GM23338 (cell line): ENCODE data around the gene NRCAM. TPM values are rescaled to one million over a fixed set of nuclear protein-coding genes. Genes with fewer than 3 reads are reported as not detected.

Source experiments
- ATAC-seq: fragments of 200-7000 bp; cut with Tn5 transposase; 3 replicates; pipeline ENCODE4 v1.9.1; 2020
- DNase-seq: peaks from one replicate; pipeline ENCODE4 v3.0.0-alpha.2; 2015; ENCODE audit warnings: low spot score
- H2AFZ ChIP-seq: fragments of 200-600 bp; sonication (generic); 2 replicates; pipeline ENCODE4 v1.8.0; 2016; ENCODE audit warnings: antibody characterized with exemption, mild to moderate bottlenecking, moderate library complexity
- H3F3A ChIP-seq: fragments of 200-600 bp; sonication (generic); replicated peaks from 2 replicates; pipeline ENCODE4 v1.8.0; 2017; ENCODE audit warnings: antibody characterized with exemption, mixed run types, low read depth
- H3K27ac ChIP-seq: fragments of 200-600 bp; sonication (generic); 2 replicates; pipeline ENCODE4 v1.6.1; 2016; ENCODE audit warnings: low read depth
- H3K27me3 ChIP-seq: fragments of 200-600 bp; sonication (generic); 2 replicates; pipeline ENCODE4 v1.8.0; 2016; ENCODE audit warnings: mild to moderate bottlenecking, mixed run types, moderate library complexity; ENCODE audit not compliant: insufficient read depth
- H3K36me3 ChIP-seq: fragments of 200-600 bp; sonication (generic); 2 replicates; pipeline ENCODE4 v1.8.0; 2016; ENCODE audit warnings: mild to moderate bottlenecking; ENCODE audit not compliant: insufficient read depth
- H3K4me1 ChIP-seq: fragments of 200-600 bp; sonication (generic); 2 replicates; pipeline ENCODE4 v1.8.0; 2016; ENCODE audit warnings: mild to moderate bottlenecking, moderate library complexity; ENCODE audit not compliant: insufficient read depth
- H3K4me2 ChIP-seq: fragments of 200-600 bp; sonication (generic); 2 replicates; pipeline ENCODE4 v1.7.1; 2017; ENCODE audit warnings: mixed run types
- H3K4me3 ChIP-seq: fragments of 200-600 bp; sonication (generic); 2 replicates; pipeline ENCODE4 v1.6.1; 2016; ENCODE audit warnings: mixed run types
- H3K79me2 ChIP-seq: fragments of 200-600 bp; sonication (generic); replicated peaks from 2 replicates; pipeline ENCODE4 v1.8.0; 2017; ENCODE audit warnings: mild to moderate bottlenecking; ENCODE audit not compliant: insufficient read depth
- H3K9me2 ChIP-seq: fragments of 200-600 bp; sonication (generic); 2 replicates; pipeline ENCODE4 v1.8.0; 2017; ENCODE audit not compliant: insufficient read depth
- H4K20me1 ChIP-seq: fragments of 200-600 bp; sonication (generic); replicated peaks from 2 replicates; pipeline ENCODE4 v1.8.0; 2017; ENCODE audit warnings: mild to moderate bottlenecking; ENCODE audit not compliant: insufficient read depth
- H3K27ac Mint-ChIP-seq: 2 replicates; pipeline ENCODE4 v1.8.0; 2020; ENCODE audit warnings: inconsistent platforms, mild to moderate bottlenecking, moderate library complexity, mixed read lengths
- H3K27me3 Mint-ChIP-seq: 3 replicates; pipeline ENCODE4 v1.8.0; 2022; ENCODE audit warnings: low read depth, mild to moderate bottlenecking, moderate library complexity, mixed read lengths, inconsistent platforms; ENCODE audit not compliant: insufficient read depth, poor library complexity
- H3K36me3 Mint-ChIP-seq: 3 replicates; pipeline ENCODE4 v1.8.0; 2021; ENCODE audit warnings: low read depth, mild to moderate bottlenecking, inconsistent platforms, moderate library complexity, mixed read lengths
- H3K4me1 Mint-ChIP-seq: 3 replicates; pipeline ENCODE4 v1.8.0; 2020; ENCODE audit warnings: mild to moderate bottlenecking, inconsistent platforms, mixed read lengths
- H3K4me3 Mint-ChIP-seq: 3 replicates; pipeline ENCODE4 v1.8.0; 2021; ENCODE audit warnings: moderate library complexity, mild to moderate bottlenecking, inconsistent platforms, mixed read lengths
- H3K9me3 Mint-ChIP-seq: 3 replicates; pipeline ENCODE4 v1.8.0; 2020; ENCODE audit warnings: moderate library complexity, mild to moderate bottlenecking, inconsistent platforms, mixed read lengths
- CREB1 ChIP-seq: fragments of 250-450 bp; sonication (Bioruptor Pico); IDR thresholded peaks from 2 replicates; pipeline ENCODE4 v1.5.0; 2020; ENCODE audit warnings: low read depth, mild to moderate bottlenecking, moderate library complexity
- EZH2 ChIP-seq: fragments of 200-600 bp; sonication (generic); IDR thresholded peaks from one replicate; pipeline ENCODE4 v1.8.0; 2017; ENCODE audit warnings: antibody characterized with exemption, mild to moderate bottlenecking, low read depth; ENCODE audit not compliant: unreplicated experiment
- JUNB ChIP-seq: IDR thresholded peaks from one replicate; pipeline ENCODE4 v1.6.1; 2016; ENCODE audit warnings: antibody characterized with exemption; ENCODE audit not compliant: unreplicated experiment
- NANOG ChIP-seq: IDR thresholded peaks from 2 replicates; pipeline ENCODE4 v1.6.1; 2016; ENCODE audit warnings: antibody characterized with exemption, borderline replicate concordance
- STAT1 ChIP-seq: IDR thresholded peaks from one replicate; pipeline ENCODE4 v1.6.1; 2016; ENCODE audit warnings: antibody characterized with exemption; ENCODE audit not compliant: unreplicated experiment
- ZNF114 ChIP-seq: fragments of 250-450 bp; sonication (Bioruptor Pico); IDR thresholded peaks from 2 replicates; pipeline ENCODE4 v1.5.0; 2020; ENCODE audit warnings: mild to moderate bottlenecking, moderate library complexity
- ZNF331 ChIP-seq: fragments of 250-450 bp; sonication (Bioruptor Pico); IDR thresholded peaks from 2 replicates; pipeline ENCODE4 v1.5.0; 2020; ENCODE audit warnings: low read depth, mild to moderate bottlenecking, moderate library complexity
- polyA plus RNA-seq: library from polyadenylated mRNA; unstranded; fragments of >200 nt; fragmentation: Nextera tagmentation; extraction: Ambion mirVana; gene quantifications from 2 replicates; pipeline ENCODE4 v1.2.1, GENCODE V29; 2016
- total RNA-seq: library from RNA; depleted of rRNA; stranded (reverse); fragments of >200 nt; shearing (Covaris generic); gene quantifications from 2 replicates; pipeline ENCODE4 v1.2.3, GENCODE V29; 2014
- TF ChIP-seq, protein P1 (sequence below): IDR thresholded peaks from 2 replicates; pipeline ENCODE4 v1.6.1; 2016; ENCODE audit warnings: antibody characterized with exemption
- TF ChIP-seq, protein P2 (sequence below): fragments of 250-450 bp; sonication (Bioruptor Pico); IDR thresholded peaks from 2 replicates; pipeline ENCODE4 v1.5.0; 2020; ENCODE audit warnings: mild to moderate bottlenecking, moderate library complexity
- TF ChIP-seq, protein P3 (sequence below): IDR thresholded peaks from one replicate; pipeline ENCODE4 v1.6.1; 2018; ENCODE audit warnings: antibody characterized with exemption; ENCODE audit not compliant: unreplicated experiment

The NRCAM gene
- total and polyA plus RNA-seq, 2 experiments from 2014 or later = 2.5 to 6.8 TPM

DNA sequence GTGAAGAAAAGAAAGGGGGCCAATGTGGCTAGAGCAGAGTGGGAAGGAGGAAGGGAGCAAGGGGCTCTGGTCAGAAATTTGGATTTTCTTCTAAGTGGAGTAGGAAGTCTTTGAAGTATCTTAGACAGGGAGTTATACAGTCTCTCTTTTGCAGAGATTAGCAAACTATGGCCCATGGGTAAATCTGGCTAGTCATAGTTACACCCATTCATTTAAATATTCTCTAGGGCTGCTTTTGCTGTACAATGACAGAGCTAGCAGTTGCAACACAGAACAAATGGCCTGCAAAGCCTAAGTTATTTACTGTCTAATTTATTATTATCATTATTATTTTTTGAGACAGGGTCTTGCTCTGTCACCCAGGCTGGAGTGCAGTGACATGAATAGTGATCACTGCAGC, 315.6 kb downstream of the NRCAM start (continued):
- TF ChIP-seq STAT1 = no peak

DNA sequence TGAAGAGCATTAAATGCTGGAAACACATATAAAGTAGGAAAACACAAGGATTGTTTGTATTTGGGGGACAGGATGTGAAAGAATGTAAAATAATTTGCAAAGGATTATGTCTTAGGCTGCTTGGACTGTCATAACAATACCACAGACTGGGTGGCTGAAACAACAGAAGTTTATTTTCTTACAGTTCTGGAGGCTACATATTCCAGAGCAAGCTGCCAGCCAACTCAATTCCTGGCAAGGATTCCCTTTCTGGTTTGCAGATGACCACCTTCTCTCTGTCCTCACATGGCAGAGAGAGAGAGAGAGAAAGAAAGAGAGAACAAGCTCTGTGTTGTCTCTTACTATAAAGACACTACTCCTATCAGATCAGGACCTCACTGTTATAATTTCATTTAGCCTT, 317.3 kb downstream of the NRCAM start:
- Histone ChIP-seq H3K4me3 (no peak overlapping the region), H3K9me2 (peaks cover 6% of the 10 kb centered on the region; the same call in 1 of the 2 replicates), H3F3A (no peaks in the 10 kb centered on the region), H3K27me3 (no peaks in the 10 kb centered on the region), H3K79me2 (no peaks in the 10 kb centered on the region), H2AFZ (peak overlapping the region; percentile 14; the same call in 1 of the 2 replicates), H3K36me3 (no peaks in the 10 kb centered on the region), H3K4me2 (no peak overlapping the region), H3K27ac (no peak overlapping the region), H4K20me1 (no peaks in the 10 kb centered on the region), H3K4me1 (no peaks in the 10 kb centered on the region)
- no peaks in the 10 kb centered on the region for H3K36me3 Mint-ChIP-seq
- H3K27me3 Mint-ChIP-seq = no peaks in the 10 kb centered on the region
- H3K4me3 Mint-ChIP-seq = no peak overlapping the region
- ATAC-seq (no peak), DNase-seq (no peak)
- TF ChIP-seq ZNF331 (CRISPR knock-in tag) (no peak), EZH2 (no peak), JUNB (no peak), NANOG (no peak), CREB1 (CRISPR knock-in tag) (no peak), ZNF114 (no peak)
- TF ChIP-seq, protein P1, sequence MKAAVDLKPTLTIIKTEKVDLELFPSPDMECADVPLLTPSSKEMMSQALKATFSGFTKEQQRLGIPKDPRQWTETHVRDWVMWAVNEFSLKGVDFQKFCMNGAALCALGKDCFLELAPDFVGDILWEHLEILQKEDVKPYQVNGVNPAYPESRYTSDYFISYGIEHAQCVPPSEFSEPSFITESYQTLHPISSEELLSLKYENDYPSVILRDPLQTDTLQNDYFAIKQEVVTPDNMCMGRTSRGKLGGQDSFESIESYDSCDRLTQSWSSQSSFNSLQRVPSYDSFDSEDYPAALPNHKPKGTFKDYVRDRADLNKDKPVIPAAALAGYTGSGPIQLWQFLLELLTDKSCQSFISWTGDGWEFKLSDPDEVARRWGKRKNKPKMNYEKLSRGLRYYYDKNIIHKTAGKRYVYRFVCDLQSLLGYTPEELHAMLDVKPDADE = no peak
- no peak overlapping the region for H3K27ac Mint-ChIP-seq
- H3K9me3 Mint-ChIP-seq = no peaks in the 10 kb centered on the region
- H3K4me1 Mint-ChIP-seq = peaks cover 4% of the 10 kb centered on the region

DNA sequence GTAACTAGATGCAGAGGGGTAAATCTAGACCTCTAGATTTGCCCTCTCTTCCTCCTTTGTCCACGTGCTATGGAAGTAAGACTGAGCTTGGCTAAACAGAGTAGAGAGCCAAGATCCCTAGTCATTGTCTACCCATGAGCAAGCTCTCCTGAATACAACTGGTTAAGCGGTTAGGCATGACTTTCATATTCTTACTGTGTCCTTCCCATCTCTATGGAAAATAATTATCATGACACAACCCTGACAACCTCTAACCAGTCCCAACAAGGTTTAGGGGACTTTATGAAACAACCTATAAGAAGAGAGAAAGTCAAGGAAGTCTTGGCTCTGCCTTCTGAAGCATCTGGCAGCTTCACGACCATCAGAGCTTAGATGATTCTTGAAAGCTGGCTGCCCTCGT, 318.2 kb downstream of the NRCAM start:
- Histone ChIP-seq H3K36me3 (no peaks in the 10 kb centered on the region), H3K27me3 (no peaks in the 10 kb centered on the region), H4K20me1 (no peaks in the 10 kb centered on the region), H3K4me2 (no peak overlapping the region), H3K4me3 (no peak overlapping the region), H3F3A (no peaks in the 10 kb centered on the region), H3K27ac (no peak overlapping the region), H2AFZ (no peak overlapping the region), H3K4me1 (no peaks in the 10 kb centered on the region), H3K9me2 (peaks cover 6% of the 10 kb centered on the region; the same call in 1 of the 2 replicates), H3K79me2 (no peaks in the 10 kb centered on the region)
- no peaks in the 10 kb centered on the region for H3K9me3 Mint-ChIP-seq
- no peak for ATAC-seq
- DNase-seq = no peak
- H3K4me1 Mint-ChIP-seq = peaks cover 4% of the 10 kb centered on the region
- H3K27me3 Mint-ChIP-seq = no peaks in the 10 kb centered on the region
- H3K4me3 Mint-ChIP-seq = no peak overlapping the region
- no peaks in the 10 kb centered on the region for H3K36me3 Mint-ChIP-seq
- H3K27ac Mint-ChIP-seq = no peak overlapping the region
- TF ChIP-seq NANOG (no peak), ZNF331 (CRISPR knock-in tag) (no peak), STAT1 (no peak), EZH2 (no peak), JUNB (no peak)
- TF ChIP-seq, protein P2, sequence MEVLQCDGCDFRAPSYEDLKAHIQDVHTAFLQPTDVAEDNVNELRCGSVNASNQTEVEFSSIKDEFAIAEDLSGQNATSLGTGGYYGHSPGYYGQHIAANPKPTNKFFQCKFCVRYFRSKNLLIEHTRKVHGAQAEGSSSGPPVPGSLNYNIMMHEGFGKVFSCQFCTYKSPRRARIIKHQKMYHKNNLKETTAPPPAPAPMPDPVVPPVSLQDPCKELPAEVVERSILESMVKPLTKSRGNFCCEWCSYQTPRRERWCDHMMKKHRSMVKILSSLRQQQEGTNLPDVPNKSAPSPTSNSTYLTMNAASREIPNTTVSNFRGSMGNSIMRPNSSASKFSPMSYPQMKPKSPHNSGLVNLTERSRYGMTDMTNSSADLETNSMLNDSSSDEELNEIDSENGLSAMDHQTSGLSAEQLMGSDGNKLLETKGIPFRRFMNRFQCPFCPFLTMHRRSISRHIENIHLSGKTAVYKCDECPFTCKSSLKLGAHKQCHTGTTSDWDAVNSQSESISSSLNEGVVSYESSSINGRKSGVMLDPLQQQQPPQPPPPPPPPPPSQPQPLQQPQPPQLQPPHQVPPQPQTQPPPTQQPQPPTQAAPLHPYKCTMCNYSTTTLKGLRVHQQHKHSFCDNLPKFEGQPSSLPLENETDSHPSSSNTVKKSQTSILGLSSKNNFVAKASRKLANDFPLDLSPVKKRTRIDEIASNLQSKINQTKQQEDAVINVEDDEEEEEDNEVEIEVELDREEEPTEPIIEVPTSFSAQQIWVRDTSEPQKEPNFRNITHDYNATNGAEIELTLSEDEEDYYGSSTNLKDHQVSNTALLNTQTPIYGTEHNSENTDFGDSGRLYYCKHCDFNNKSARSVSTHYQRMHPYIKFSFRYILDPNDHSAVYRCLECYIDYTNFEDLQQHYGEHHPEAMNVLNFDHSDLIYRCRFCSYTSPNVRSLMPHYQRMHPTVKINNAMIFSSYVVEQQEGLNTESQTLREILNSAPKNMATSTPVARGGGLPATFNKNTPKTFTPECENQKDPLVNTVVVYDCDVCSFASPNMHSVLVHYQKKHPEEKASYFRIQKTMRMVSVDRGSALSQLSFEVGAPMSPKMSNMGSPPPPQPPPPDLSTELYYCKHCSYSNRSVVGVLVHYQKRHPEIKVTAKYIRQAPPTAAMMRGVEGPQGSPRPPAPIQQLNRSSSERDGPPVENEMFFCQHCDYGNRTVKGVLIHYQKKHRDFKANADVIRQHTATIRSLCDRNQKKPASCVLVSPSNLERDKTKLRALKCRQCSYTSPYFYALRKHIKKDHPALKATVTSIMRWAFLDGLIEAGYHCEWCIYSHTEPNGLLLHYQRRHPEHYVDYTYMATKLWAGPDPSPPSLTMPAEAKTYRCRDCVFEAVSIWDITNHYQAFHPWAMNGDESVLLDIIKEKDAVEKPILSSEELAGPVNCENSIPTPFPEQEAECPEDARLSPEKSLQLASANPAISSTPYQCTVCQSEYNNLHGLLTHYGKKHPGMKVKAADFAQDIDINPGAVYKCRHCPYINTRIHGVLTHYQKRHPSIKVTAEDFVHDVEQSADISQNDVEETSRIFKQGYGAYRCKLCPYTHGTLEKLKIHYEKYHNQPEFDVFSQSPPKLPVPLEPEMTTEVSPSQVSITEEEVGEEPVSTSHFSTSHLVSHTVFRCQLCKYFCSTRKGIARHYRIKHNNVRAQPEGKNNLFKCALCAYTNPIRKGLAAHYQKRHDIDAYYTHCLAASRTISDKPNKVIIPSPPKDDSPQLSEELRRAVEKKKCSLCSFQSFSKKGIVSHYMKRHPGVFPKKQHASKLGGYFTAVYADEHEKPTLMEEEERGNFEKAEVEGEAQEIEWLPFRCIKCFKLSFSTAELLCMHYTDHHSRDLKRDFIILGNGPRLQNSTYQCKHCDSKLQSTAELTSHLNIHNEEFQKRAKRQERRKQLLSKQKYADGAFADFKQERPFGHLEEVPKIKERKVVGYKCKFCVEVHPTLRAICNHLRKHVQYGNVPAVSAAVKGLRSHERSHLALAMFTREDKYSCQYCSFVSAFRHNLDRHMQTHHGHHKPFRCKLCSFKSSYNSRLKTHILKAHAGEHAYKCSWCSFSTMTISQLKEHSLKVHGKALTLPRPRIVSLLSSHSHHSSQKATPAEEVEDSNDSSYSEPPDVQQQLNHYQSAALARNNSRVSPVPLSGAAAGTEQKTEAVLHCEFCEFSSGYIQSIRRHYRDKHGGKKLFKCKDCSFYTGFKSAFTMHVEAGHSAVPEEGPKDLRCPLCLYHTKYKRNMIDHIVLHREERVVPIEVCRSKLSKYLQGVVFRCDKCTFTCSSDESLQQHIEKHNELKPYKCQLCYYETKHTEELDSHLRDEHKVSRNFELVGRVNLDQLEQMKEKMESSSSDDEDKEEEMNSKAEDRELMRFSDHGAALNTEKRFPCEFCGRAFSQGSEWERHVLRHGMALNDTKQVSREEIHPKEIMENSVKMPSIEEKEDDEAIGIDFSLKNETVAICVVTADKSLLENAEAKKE (CRISPR knock-in tag) = no peak
- TF ChIP-seq, protein P3, sequence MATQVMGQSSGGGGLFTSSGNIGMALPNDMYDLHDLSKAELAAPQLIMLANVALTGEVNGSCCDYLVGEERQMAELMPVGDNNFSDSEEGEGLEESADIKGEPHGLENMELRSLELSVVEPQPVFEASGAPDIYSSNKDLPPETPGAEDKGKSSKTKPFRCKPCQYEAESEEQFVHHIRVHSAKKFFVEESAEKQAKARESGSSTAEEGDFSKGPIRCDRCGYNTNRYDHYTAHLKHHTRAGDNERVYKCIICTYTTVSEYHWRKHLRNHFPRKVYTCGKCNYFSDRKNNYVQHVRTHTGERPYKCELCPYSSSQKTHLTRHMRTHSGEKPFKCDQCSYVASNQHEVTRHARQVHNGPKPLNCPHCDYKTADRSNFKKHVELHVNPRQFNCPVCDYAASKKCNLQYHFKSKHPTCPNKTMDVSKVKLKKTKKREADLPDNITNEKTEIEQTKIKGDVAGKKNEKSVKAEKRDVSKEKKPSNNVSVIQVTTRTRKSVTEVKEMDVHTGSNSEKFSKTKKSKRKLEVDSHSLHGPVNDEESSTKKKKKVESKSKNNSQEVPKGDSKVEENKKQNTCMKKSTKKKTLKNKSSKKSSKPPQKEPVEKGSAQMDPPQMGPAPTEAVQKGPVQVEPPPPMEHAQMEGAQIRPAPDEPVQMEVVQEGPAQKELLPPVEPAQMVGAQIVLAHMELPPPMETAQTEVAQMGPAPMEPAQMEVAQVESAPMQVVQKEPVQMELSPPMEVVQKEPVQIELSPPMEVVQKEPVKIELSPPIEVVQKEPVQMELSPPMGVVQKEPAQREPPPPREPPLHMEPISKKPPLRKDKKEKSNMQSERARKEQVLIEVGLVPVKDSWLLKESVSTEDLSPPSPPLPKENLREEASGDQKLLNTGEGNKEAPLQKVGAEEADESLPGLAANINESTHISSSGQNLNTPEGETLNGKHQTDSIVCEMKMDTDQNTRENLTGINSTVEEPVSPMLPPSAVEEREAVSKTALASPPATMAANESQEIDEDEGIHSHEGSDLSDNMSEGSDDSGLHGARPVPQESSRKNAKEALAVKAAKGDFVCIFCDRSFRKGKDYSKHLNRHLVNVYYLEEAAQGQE = no peak
